Activated CD8-positive, alpha-beta memory T cell treated with anti-CD3 and anti-CD28 coated beads for 24 hours (primary cell): Measurements from ENCODE around the gene FLRT1.

ENCODE experiments used
- DNase-seq: peaks from one replicate; pipeline ENCODE4 v3.0.0-alpha.2; 2020

Gene FLRT1

DNA sequence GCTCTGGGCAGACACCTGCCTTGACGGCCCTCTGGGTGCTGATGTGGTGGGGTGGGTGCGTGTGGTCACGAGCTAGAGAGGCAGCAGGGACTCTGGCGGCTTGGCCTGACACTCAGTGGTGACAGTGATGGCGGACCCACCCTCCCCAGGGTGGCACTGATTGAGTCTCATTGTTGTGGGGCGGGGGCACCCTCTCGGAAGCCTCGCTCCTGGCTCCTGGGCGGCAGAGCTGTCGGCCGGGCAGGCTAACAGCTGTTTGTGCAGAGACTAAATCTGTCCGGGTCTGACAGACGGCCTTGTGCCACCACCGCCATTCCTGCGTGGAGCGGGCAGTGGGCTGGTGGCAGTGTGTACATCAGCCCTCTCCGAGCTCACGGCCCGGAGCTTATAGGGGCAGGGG lies 15.6 kb downstream of the FLRT1 start:
- no peak for DNase-seq

DNA sequence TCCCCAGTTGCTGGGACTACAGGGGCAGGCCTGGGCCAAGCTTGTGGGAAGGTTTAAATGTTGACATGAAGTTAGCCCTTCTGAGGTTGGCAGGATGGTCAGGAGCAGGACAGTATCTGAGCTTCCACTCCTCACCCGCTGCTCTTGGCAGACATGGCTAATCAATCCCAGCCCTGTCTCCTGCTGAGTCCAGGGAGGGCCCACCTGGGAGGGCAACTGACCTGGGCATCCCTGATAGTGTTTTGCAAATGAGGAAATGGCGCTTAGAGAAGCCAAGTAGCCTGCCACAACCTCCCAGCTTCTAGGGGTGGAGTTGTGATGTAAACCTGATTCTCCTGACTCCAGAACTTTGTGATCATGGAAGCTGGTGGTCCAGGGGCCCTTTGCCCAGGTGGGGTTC lies 16.7 kb downstream of the FLRT1 start:
- DNase-seq: no peak

DNA sequence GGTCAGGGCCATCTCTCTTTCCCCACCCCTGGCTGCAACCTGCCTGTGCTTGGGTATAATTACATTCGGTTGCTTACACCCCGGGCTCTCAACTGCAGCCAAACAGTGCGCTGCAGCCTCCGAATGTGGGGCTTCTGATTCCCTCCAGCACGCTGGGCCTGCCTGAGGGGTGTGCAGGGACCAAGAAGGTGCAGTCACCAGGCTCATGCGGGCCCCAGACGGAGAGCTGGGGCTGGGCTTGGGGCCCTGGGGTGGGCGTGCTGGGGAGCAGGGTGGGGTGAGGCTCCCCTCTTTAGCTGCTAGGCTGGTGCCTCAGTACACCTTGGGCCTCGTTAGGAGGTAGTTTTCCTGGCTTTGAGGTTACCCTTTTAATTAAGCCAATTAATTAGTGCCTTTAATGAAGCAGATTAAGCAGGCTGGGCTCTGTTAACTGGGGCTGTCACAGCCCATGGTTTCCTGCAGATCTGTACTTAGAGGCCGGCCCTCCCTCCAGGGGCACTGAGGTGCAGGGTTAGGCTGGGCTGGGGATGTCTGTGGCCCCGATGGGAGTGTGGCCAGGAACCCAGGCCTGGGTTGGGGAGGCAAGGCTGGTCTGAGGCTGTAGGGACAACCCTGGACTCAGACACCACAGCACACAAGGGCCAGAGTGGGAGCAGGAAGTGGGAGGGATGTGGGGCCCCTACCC lies 17.3 kb downstream of the FLRT1 start:
- DNase-seq: no peak

DNA sequence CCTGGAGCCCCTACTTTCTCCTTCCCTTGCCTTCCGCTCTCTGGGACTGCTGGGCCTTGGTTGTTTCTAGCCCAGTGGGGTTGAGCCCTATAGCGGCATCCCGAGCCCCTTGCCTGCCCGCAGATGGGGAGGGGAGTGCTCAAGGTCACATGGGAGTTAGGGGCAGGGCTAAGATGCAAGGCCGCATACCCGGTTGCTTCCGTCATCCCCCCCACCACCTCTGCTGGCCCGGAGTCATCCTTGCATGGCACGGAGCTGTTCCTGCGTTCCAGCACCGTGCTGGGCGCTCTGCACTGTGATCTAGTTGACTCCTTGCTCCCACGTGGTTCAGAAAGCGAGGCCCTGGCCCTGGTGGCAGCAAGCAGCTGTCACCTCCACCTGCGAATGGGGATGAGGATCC lies 18.0 kb downstream of the FLRT1 start:
- no peak for DNase-seq

DNA sequence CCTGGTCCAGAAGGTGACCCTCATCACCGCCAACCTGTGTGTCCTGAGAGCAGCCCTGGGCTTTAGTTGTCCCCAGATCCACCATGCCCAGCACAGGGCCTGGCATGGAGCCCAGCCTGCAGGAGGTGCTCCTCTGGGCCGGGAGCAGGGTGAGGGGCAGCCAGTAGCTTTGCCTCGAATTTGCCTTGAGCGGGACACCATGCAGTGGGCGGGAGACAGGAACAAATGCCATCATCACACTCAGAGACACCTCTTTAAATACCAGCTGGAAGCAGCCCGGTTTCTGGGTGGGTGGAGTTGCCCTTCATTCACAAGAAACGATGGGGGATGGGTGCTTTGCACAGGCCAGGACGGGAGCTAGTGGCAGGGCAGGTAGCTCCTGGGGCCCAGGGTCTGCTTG lies 19.3 kb downstream of the FLRT1 start:
- DNase-seq: no peak

DNA sequence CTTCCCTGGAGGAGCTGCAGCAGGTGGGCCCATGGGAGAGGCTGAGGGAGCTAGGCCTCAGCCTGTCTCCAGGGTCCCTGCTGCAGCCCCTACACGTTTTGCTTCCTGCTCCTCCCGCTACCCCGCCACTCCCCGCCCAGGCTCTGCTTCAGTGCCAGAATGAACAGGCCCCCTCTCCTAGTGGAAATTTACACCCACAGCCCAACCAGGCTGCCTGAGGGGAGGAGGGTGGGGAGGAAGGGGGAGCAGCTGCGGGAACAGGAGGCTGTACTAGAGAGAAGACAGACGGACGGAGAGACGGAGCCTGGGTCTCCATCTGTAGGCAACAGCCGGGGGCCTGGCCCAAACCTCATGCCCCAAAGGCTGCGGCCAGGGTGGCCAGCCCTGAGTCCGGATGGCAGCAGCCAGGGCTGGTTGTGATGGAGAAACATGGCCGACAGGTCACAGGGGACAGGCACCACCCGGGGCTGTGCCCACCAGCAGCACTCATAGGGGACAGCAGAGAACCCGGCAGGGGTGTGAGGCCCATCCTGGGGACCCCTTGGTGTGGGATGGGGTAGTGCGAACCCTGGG lies 20.6 kb downstream of the FLRT1 start:
- no peak for DNase-seq

DNA sequence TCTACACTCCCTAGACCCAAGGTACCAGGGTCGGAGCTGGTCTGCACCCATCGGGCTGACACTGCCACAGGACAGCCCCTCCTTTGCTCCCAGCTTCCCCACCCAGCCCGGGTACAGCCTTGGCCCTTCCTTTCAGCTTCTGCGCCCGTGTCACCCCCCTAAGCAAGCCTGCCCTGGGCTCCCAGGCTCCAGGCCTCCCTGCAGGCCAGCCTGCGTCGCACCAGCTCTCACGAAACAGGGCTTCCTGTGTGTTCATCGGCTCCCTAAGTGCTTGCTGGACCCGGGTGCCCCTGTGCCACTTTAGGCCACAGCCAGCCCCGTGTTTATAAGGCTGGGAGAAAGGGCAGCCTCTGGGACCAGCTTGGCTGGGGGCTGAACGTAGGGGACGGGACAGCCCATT lies 21.1 kb downstream of the FLRT1 start:
- no peak for DNase-seq

DNA sequence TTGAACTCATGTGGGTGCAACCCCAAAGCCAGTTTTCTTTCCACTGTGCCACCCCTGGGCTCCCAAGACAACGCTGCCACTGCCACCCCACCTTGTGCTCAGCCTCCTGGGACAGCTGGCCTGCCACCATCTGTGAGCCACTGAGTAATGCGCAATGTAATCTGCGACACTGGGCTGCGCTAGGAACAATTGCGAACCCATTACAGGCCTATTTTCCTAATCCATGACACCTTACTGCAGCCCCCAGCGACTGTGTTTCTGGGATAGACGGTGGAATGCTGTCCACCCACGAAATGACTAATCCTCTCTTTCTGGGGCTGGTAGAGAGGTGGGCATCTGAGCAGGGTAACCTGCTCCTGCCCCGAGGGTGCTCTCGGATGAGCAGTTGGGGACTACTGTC lies 22.2 kb downstream of the FLRT1 start:
- DNase-seq: no peak

DNA sequence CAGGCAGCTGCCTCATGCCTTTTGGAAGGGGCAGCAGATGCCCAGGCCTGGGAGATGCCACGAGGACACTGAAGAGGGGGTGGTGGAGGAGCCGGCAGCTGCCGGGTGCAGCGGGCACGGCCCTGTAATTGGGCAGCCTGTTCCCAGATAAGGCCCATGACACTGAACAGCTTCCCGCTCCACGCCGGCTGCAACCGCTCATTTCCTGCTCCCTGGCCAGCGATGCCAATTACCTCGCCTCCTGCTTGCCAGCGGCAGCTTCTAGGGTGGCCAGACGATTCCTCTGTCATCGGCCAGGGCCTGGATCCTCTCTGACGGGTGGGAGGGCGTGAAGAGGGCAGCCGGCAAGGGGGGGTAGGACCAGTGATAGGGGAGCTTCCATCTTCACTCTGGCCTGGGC lies 22.8 kb downstream of the FLRT1 start:
- DNase-seq: no peak

DNA sequence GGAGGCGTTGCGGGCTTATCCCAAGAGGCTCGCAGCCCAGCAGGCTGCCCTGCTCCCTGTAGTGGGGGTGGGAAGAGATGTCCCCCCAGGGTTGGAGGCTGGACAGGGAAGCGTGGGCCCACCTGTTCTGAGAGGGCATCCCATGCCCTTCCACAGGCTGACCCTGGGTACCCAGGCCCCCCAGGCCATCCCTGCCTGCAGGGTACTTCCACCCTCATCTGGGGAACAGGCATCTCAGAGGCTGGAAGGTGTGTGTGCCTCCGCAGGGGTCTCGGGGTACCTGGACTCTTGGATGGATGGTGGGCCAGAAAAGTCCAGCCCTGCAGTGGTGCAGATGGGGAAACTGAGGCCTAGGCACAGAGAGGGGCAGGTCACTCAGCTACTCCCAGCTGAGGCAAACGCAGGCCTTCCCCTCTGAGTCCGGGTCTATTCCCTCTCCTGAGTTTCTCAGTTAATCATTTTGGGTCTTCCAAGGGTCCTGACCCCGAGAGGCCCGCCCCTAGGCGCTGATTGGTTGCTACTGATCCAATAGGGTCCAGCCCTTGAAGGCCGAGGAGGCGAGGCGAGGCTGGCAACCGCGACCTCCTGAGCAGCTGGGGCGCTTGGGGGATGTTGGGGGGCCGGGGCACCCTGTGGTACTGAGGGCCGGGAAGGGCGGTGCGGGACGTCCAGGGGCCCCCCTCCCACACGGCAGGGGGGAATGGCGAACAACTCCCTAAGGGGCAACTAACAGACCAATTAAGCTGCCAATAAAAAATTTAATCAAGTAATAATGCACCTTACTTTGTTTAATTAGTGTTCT lies 23.8 kb downstream of the FLRT1 start:
- no peak for DNase-seq

DNA sequence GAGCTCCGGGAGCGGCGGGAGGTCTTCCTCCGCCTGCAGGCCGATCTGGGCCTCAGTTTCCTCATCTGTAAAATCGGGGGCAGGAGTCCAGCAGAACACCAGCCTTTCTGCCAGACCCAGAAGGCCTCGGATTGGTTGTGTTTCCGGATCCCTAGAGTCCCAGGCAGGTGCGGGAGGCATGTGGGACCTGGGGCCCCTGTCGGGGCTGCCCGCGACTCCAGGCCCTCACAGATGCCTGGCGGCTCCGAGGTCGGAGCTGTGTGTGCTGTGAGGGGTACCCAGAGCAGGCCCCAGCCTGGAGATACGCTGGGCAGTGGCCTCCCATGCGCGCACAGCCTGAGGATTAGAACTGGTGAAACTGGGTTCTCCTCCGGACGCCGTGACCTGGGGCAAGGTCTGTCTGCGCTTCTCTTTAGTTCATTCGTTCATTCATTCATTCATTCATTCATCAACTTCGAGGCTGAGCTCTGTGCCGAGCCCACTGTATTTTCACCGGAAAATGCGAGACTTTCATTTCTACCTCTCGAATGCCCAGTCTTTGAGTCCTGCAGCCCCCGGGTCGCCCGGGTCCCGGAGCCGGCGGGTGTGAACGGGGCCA lies 24.6 kb downstream of the FLRT1 start:
- no peak for DNase-seq

DNA sequence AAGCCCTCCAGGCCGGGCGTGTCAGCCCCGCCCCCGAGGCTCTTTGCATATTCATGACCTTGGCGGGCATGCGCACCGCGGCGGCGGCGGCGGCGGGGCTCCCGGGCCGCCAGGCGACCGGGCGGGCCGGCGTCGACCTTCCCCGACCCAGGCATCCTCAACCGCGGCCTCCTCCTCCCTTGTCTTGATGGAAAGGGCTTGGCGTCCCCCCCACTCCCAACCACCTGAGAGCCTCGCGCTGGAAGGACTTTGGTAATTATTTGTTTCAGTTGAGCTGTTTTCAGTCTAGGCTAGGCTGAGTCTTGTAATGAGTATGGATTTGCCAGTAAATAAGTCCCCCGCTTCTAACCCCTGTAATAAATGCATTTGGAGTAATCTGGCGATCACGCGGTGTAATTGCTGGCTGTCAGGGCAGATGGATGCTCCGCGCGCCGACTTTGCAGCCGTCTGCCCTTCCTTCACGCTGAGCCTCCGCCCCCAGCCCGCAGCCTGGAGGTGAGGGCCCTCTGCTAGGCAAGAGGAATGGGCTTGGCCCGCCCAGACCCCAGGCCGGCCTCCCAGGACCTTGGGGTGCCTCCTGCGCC lies 25.2 kb downstream of the FLRT1 start:
- peak; percentile 80 for DNase-seq

DNA sequence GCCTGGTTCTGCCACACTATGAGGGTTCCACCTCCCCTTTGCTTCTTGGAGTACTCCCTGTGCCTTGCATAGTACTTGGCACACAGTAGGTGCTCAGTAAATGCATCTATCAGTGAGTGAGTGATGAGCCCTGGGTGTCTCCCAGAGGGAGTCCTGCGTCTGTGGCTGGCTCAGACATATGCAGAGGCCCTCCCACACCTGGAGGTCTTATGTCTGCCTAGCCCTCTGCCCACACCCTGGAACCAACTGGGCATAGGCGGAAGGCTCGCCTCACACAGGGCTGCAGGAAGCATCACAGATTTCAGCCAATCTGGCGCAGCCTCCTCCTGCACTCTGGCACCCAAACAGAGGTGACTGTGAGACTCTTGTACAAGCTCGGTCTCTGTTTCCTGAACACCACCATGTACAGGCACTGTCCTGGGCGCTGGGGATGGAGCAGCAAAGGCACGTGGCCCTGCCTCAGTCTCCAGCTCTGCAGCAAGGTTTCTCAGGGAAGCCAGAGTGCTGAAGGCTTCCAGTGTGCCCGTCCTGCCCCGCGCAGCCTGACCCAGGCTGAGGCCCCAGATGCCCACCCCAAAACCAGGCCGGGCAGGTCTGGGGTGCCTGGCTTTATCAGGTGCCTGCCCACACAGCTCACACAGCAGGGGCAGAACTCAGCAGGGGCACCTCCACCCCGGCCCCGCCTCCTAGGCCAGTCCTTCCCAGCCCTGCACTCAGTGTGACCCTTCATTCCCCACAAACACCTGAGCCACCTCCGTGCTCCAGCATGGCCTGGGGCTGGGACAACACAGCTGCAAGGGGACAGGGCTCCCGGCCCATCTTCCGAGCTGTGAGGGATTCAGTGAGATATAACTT lies 26.7 kb downstream of the FLRT1 start:
- no peak for DNase-seq

DNA sequence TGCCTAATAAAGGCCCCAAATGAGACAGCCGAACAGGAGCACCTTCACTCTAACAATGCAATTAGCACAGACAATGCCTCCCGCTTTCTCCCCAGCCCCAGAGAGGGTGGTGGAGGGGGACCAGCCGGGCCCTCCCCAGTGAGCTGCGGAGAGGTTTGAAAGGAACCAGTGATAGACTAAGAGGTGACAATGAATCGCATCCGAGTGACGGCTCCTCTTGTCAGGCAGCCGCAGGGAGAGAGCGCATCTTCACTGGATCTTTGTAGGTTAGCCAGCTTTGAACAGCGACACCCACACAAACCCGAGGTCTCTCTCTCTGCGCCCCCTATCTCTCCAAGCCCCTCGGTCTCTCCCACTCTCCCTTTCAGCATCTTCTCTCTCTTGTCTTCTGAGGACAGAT lies 28.0 kb downstream of the FLRT1 start:
- no peak for DNase-seq

DNA sequence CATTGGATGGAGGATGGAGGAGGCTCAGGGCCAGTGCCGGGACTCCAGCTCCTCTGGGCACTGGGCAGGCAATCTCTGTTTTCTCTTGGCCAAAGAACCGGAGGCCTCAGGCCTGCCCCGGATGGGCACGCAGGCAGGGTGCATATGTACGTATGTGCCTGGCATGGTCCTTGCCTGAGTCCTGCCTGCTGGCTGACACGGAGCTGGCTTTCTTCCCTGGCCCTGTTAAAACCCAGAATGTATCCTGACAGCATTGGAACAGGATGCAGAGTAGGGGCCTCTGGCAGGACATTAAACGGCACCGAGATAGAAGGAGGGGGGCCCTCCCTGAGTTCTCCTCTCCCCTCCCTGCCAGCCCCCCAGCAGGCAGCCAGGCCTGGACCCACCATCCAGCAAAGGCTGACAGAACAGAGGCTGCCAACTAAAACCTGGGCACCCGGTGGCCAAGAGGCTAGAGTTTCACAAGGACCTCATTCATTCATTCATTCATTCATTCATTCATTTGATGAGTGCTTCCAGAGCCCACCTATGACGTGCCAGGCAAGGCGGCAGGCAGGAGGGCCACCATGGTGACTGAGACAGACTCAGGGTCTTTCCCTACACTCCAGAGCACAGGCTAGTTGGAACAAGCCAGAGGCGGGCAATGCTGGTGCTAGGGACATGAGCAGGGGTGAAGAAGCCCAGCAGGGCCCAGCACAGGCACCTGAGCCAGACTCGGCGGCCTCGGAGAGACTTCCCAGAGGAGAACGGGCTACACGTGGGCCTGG lies 28.8 kb downstream of the FLRT1 start:
- no peak for DNase-seq

DNA sequence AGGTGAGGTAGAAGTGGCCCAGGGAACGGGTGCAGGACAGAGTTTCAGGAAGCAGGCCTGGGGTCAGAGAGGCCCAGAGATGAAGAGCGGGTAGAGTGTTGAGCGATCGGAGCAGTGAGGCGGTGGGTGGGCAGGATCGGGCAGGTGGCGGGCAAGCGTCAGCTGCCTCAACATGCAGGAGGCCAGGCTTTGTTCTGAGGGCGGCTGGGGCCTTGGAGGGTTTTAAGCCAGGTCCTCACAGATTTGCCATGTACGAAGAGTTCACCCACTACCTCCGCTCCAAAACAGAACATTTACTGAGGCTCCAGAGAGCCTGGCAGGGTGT lies 29.4 kb downstream of the FLRT1 start:
- no peak for DNase-seq

DNA sequence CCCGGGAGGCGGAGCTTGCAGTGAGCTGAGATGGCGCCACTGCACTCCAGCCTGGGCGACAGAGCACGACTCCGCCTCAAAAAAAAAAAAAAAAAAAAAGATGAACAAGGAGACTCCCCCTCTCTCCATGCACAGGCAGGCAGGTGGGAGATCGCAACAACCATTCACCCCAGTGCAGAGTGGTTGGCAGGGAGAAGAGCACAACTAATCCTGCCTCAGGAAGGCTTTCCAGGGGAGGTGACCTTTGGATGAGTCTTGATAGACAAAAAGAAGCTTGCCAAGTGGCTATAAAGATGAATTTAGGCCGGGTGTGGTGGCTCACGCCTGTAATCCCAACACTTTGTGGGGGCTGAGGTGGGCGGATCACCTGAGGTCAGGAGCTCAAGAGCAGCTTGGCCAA lies 30.0 kb downstream of the FLRT1 start:
- no peak for DNase-seq

DNA sequence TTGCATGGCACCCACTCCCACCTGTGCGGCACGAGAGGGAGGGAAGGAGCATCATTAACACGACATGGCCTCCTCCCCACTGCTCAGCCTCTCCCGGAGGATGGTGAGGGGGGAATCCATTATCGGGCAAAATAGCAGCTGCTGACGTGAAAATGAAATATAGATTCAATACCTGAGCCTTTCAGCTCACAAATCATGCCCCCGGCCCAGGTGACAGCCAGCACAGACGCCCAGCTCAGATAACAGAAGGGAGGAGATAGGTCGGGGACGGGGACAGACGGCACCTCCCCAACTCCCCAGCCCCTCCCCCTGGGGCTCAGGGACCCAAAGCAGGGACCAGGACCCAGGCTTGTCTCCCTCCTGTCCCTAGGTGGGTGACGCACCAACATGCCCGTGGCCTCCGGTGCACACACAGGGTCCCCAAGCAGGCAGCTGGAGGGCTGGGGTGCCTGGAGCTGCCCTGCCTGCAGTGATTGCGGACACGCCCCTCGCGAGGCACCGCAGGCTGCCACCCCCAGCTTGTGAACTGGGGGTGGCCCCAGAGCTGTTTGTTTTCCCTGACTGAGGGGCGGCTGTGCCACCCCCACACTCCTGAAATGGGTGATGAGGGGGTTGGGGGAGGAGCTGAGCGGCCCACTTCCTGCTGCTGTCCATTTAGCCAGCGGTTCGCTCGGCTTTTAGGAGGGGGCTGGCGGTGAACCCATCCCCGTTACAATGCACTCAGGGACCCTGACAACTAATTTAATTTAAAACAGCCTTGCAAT lies 31.7 kb downstream of the FLRT1 start:
- no peak for DNase-seq

DNA sequence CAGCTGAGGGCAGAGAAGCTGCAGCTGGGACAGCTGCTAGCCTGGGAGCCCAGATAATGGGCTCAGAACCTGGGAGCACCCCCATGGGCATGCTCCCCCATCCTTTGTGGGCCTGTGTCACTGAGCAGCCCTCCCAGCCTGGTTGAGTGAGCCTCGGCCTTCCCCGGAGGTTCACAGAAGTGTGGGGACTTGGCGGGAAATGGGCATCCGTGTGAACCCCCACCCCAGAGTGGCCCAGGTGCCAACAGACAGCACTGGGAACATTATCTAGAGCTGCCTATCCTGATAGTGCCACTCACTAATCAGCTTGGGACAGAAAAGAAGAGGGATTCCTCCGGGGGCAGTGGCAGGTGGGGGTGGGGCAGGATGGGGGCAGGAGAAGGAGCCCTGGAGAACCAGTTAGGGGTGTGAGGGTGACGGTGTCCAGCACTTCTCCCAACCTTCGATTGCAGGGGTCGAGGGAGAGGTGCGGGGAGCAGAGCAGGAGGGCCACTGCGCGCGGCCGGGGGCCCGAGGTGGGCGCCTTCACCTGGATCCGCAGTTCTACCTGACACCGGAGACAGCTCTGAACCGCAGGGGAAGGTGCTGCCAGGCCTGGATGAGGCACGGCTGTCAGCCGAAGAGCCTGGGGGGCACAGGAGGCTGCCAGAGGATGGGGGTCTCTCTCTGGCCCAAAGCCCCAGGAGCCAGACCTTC lies 33.1 kb downstream of the FLRT1 start:
- DNase-seq: no peak
